ENCODE data around the gene RAB28. TPM values are rescaled to one million over a fixed set of nuclear protein-coding genes. Genes with fewer than 3 reads are reported as not detected.

RAB28 gene
- total RNA-seq, 1 experiment from 2014 or later: 19.8 TPM

DNA sequence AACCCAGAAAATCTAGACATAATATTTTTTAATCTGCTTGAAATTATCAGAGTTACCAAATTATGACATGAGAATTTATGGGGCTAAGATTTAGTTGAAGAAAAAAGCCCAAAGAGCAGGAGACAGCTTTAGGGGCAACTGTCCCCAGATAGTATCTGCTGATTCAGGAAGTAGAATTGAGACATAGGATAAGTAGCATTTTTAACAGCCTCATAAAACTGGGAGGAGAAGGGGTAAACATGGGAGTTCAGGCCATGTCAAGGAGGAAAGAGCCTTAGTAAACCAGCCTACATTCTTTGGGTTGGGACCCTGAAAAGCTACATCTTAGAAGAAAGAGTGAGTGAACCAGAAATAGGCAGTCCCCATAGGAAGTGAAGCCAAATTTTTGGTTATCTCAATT is 9.7 kb upstream of the RAB28 start:
- no peak overlapping the region for H3K18ac ChIP-seq (ENCODE audit: insufficient read length, low read depth, low read length)
- no peaks in the 10 kb centered on the region for H3K27me3 Mint-ChIP-seq (ENCODE audit: low read depth)
- H2BK120ac ChIP-seq (ENCODE audit: low read depth, low read length, poor library complexity, severe bottlenecking): no peak overlapping the region
- TF ChIP-seq, protein P1, sequence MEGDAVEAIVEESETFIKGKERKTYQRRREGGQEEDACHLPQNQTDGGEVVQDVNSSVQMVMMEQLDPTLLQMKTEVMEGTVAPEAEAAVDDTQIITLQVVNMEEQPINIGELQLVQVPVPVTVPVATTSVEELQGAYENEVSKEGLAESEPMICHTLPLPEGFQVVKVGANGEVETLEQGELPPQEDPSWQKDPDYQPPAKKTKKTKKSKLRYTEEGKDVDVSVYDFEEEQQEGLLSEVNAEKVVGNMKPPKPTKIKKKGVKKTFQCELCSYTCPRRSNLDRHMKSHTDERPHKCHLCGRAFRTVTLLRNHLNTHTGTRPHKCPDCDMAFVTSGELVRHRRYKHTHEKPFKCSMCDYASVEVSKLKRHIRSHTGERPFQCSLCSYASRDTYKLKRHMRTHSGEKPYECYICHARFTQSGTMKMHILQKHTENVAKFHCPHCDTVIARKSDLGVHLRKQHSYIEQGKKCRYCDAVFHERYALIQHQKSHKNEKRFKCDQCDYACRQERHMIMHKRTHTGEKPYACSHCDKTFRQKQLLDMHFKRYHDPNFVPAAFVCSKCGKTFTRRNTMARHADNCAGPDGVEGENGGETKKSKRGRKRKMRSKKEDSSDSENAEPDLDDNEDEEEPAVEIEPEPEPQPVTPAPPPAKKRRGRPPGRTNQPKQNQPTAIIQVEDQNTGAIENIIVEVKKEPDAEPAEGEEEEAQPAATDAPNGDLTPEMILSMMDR (conservative IDR thresholded peaks at IDR 0.05): no peak
- no peak overlapping the region for H3K14ac ChIP-seq (ENCODE audit: insufficient read depth, low read length)
- H3K4me3 Mint-ChIP-seq: no peak overlapping the region
- no peak overlapping the region for H3K56ac ChIP-seq (ENCODE audit: insufficient read length, low read depth, low read length)
- H3K4me1 ChIP-seq (ENCODE audit: insufficient read depth, low read length): no peaks in the 10 kb centered on the region; the same call in 1 of the 2 replicates
- no peak overlapping the region for H3K4ac ChIP-seq (ENCODE audit: low read depth, low read length)
- no peak overlapping the region for H4K8ac ChIP-seq (replicated peaks; ENCODE audit: insufficient read length, low read depth, low read length)
- DNase-seq: no peak
- H4K20me1 ChIP-seq (ENCODE audit: control insufficient read depth, insufficient read depth, insufficient read length): no peaks in the 10 kb centered on the region
- H3K23ac ChIP-seq (ENCODE audit: insufficient read length, low read depth, low read length): no peak overlapping the region
- no peaks in the 10 kb centered on the region for H3K36me3 Mint-ChIP-seq (ENCODE audit: insufficient read depth in 1 of 3, low read depth in 3 of 3)
- H2AK5ac ChIP-seq (ENCODE audit: insufficient read length, low read length): no peak overlapping the region
- H3K9me3 ChIP-seq (ENCODE audit: control insufficient read depth, low read depth, low read length): no peaks in the 10 kb centered on the region
- no peak overlapping the region for H3K27ac ChIP-seq (ENCODE audit: insufficient read length, low read depth, low read length)
- H4K5ac ChIP-seq (ENCODE audit: insufficient read length, low read depth, low read length): no peak overlapping the region
- H3K9ac ChIP-seq (ENCODE audit: extremely low read depth, insufficient read length, low read length): no peak overlapping the region
- H3K79me1 ChIP-seq (ENCODE audit: insufficient read depth, low read depth, low read length, poor library complexity, severe bottlenecking): no peaks in the 10 kb centered on the region
- no peak overlapping the region for H2AFZ ChIP-seq (ENCODE audit: low read length)
- H3K23me2 ChIP-seq (ENCODE audit: insufficient read length, low read depth, low read length, poor library complexity, severe bottlenecking): no peaks in the 10 kb centered on the region
- no peak overlapping the region for H3K4me2 ChIP-seq (ENCODE audit: insufficient read depth, insufficient read length, low read length)
- no peak overlapping the region for H3T11ph ChIP-seq (ENCODE audit: low read length)
- H2BK12ac ChIP-seq (ENCODE audit: insufficient read length, low read depth, low read length): no peak overlapping the region
- H2BK15ac ChIP-seq (ENCODE audit: low read depth, low read length): no peak overlapping the region
- no peaks in the 10 kb centered on the region for H3K79me2 ChIP-seq (ENCODE audit: insufficient read depth, low read length)
- no peak overlapping the region for H4K91ac ChIP-seq (ENCODE audit: insufficient read length, low read depth, low read length)
- H3K4me1 Mint-ChIP-seq: peaks cover 6 to 7% of the 10 kb centered on the region in 2 experiments; a peak in 1 of 4 replicates
- no peak overlapping the region for H2BK20ac ChIP-seq (ENCODE audit: low read depth, low read length, poor library complexity, severe bottlenecking)
- H3K9me3 Mint-ChIP-seq: no peaks in the 10 kb centered on the region
- H3K27ac Mint-ChIP-seq: no peak overlapping the region
- H3K27me3 ChIP-seq (ENCODE audit: insufficient read depth, low read length): no peaks in the 10 kb centered on the region
- no peak overlapping the region for H2BK5ac ChIP-seq (ENCODE audit: insufficient read length, low read length)
